GM19239 (cell line): Measurements from ENCODE around the gene UBE2H.
"Not testable (repeated sequence)": the region's sequence is repeated elsewhere in the genome, so short reads cannot be mapped to it uniquely, and the experiment has no call there.

Experiments used
- DNase-seq: peaks from one replicate; pipeline ENCODE4 v3.0.0; 2011; ENCODE audit warnings: low spot score; ENCODE audit not compliant: insufficient read length
- FAIRE-seq: peaks from 2 replicates; lab custom pipeline; 2011; peaks lifted over from hg19 to GRCh38; lab: Jason Lieb, UNC

The UBE2H gene

DNA sequence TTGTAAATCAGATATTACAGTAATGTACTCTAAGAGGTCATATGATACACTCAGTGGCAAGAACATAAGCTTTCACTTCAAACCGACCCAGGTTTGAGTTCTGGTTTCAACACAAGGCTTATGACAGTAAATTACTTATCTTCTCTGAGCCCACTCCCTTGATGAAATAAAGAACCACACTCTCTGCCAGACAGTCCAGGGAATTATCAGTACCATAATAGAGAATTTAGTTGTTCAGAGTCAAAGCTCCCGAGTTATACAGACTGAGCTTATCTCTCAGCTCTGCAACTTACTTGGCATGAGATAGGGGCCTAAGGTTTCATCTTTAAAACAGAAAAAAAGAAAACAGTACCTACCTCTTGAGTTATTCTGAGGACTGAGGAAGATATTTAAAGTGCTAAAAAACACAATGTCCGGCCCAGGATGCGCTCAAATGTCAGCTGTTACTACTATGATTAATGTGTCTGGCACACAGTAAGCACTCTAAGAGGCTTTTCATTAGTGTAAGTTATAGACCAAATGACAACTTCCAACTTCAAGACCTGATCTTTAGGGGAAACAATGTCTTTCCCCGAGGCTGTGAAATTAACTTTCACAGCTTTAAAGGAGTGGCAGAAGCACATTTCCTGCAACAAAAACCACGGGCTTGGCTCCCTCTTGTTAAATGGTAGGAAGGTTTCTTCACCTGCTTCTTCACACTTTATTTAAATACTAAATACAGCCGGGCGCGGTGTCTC lies 38.1 kb downstream of the UBE2H start:
- FAIRE-seq (no peak), DNase-seq (no peak)

DNA sequence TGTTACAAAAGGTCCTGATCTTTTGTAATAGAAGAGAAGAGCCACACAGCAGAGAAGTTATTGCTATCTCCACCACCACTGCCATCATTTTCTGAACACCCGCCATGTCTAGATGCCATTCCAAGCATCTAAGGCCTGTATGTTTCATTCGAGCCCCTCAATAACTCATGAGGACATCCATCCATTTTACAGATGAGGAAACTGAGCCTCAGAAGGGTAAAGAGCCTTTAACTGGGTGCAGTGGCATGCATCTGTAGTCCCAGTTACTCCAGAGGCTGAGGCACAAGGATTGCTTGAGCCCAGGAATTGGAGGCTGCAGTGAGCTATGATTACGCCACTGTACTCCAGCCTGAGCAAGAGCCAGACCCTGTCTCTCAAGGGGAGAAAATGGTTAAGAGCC lies 39.3 kb downstream of the UBE2H start:
- FAIRE-seq (no peak), DNase-seq (no peak)

DNA sequence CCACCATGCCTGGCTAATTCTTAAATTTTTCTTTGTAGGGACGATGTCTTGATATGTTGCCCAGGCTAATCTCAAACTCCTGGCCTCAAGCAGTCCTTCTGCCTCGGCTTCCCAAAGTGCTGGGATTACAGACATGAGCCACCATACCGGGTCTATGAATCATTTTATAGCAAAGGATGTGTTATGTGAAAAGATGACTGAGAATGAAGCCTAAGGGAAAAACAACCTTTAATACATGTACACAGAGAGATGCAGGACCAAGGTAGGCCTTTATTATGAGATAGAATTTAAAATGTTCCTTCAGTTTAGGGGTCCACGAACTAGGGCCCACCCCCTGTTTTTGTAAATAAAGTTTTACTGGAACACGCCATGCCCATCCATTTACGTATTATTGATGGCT lies 41.0 kb downstream of the UBE2H start:
- no peak for FAIRE-seq
- no peak for DNase-seq

DNA sequence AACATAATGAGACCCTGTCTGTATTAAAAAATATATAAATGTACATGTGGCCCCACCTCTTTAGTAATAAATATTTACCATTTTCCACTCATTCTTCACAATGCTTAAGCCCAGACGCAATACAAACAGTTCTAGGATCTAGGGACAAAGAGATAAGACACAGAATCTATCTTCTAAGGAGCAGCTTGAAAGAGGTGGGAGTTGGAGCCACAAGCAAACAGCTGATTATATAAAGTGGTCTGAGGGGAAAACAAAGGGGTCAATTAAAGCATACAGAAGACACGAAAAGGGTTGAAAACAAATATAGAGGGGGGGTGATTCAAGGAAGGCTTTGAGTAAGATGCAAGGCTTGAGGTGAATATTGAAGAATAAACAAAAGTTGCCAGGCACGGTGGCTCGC lies 43.1 kb downstream of the UBE2H start:
- no peak for DNase-seq
- FAIRE-seq, result no peak

DNA sequence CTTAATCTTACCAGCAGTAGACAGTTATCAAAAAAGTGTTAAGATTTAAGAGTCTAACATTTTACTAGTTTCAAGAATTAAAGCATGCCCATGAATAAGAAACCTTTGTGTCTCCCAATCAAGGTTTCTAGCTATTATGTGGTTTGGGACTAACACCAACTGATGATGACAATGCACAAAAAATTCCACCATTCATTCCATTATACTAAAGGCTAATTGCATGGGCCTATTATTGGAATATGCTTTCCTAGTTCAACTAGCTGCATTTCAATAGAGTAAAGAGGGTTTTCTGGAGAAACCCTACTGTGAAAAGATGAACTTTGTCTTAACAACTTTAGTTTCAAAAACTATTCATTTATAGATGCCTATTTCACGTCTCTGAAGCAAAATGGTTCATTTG lies 44.6 kb downstream of the UBE2H start:
- FAIRE-seq (no peak), DNase-seq (no peak)

DNA sequence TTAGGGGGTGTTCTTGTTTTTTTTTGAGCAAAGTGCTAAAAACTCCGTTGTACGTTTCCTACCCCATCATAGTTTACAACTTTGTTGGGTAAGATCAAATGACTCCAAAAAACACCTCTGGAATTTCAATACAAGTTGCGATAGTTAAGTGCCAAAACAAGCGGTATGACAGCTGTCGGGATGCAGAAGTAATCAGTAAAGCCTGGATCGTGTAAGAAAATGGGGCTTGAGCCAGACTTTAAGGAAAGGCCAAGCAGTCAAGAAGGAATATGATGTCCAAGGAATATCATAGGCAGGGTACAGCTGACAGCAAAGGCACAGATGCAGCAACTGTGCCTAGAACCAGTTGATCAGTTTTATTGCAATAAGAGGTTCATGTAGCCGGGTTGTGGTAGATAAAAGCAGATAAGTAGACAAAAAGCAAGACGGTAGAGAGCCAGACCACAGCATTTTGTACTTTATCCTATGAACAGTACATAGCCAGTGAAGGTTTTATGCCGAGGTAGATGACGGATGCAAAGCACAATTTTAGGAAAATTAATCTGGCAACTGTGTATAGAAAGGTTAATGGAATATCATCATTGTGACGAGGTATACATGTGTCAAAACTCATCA lies 45.5 kb downstream of the UBE2H start:
- DNase-seq (no peak), FAIRE-seq (no peak)

DNA sequence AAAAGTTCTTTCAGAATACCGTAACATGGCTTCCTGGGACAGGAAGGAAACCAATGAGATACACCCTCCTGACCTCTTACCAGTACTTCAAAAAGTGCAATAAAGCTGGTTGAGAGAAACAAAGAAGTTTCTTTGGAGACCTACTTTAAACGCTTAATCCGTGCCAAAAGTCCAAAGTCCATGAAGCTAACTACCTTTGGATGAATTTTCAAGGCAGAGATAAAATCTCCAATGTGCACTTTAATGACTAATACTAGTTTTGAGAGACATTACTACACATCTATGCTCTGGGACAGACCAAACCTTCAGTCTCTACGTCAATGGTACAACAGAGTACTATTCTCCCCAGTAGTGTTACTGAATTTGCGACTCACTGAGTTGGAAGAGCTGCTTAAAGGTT lies 46.1 kb downstream of the UBE2H start:
- no peak for DNase-seq

DNA sequence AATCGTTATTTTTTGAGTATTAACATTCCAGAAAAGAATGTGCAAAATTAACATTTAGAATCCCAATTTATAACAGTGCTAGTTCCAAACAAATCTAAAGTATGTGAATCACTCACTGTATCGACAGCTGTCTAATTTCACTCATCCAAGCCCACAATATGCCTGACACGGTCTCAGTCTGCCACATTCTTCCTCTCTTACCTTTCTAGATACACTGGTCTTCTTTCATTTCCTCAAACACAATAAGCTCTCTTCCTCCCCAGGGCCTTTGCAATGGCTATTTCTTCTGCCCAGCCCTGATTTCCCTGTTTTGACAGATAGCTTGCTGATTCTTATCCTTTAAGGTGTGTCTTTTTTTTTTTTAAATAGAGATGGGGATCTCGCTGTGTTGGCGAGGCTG lies 48.8 kb downstream of the UBE2H start:
- no peak for FAIRE-seq
- no peak for DNase-seq

More for the DNA sequence above, 46.1 kb downstream of the UBE2H start:
- no peak for FAIRE-seq

DNA sequence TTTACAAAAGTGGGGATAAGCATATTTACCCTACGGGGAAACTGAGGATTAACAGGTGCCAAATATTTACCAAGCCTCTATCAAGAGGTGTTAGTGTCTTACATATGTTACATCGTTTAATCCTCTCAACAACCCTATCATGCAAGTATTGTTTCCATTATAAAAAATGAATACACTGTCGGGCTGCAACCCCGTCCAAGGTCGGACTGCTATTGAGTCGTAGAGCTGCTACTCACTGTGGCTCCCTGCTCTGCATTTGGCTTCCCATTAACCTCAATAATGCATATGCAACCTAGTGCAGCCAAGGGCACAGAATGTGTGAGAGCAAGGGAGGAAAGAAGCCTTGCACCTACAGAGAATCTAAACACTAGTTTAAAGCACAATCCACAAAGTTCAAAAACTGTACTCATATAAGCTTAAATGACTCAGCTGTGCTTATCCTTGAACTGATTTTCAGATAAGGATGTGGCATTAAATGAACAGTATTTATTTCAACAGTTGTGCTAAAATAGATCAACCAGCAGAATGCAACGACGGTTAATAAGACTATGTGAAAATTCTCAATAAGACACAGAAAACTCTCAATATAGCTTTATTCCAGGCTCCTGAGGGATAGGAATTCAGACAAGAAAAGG lies 49.9 kb downstream of the UBE2H start:
- no peak for DNase-seq
- FAIRE-seq, result no peak

DNA sequence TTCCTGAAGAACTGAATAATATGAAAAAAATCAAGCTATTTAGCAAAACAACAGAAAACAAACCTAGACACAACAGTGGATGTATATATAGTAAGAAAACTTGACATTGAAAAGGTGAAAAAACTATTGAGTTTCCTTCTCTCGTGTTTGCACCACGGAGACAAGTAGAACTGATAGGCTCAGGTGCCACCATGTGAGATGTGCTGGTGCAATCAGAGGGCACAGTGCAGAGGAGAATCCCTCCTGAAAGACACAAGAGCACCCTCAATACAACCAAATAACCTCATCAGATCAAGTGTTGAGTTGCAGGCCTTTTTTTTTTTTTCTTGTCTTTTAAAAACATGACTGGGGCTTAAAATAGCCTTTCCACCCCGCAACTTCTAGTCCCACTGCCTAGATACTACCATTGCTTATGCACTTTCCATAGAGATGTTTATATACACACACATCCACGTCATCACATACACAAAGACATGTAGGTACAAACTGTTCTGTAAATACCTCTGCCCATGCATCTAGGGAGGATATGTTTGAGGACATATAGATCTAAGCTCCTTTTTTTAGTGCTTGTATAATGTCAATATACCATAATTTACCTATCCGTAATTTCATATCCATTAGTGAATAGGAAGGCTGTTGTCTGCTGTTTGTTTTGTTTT lies 54.1 kb downstream of the UBE2H start:
- FAIRE-seq (no peak), DNase-seq (no peak)

DNA sequence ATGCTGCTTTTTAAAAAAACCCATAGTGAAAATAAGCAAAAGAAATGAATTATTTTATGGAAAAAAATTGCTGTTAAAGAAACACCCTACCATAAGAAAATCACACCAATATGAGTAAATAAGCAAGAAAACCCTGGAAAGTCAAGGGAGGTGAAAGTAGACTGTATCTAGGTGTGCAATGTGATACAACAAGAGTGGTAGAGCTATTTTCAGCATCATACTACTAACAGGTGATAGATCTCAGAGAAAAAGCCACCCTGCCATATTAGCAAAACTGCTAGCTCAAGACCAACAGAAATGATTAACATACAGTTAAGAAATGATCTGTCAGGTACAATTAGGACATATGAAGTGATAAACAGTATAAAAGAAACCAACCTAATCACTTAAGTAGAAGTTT lies 54.8 kb downstream of the UBE2H start:
- DNase-seq (no peak), FAIRE-seq (peak; percentile 51)

DNA sequence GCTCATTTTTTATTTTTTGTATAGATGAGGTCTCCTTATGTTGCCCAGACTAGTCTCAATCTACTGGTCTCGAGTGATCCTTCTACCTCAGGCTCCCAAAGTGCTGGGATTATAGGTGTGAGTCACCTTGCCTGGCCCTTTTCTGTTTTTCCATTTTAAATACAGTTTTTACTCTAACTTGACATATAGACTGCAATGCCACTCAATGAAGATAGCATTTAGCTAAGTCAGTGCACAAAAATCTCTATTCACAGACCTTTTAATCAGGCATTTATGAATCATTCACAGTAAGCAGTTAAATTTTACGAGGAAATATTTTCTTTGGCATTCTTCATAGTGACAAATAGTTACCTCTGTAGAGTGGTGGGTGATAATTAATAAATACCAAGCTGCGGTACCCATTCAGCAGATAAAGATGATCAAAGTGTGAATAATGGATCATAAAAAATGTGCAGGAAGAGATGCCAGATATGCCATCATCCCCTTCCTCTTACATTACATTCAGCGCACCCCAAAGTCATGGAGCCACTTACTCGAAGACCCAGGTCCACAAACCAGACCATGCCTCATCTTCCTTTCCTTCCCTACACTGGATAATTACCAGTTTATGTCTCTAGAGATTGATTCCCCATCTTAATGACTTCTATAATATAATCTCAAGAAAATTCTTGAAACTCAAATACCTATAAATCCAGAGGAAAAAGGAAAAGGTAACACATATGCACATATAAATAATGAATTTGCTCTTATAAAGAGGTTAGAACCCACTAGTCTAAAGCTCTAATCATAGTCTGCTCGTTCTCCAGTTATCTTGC lies 56.0 kb downstream of the UBE2H start:
- no peak for DNase-seq
- no peak for FAIRE-seq

DNA sequence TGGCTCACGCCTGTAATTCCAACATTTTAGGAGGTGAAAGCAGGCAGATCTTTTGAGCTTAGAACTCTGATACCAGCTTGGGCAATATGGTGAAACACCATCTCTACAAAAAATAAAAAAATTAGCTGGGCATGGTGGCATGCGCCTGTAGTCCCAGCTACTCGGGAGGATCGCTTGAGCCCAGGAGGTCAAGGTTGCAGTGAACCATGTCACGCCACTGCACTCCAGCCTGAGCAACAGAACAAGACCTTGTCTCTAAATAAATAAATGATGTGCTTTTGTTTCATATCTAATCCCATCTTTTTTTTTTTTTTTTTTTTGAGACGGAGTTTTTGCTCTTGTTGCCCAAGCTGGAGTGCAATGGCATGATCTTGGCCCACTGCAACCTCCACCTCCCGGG lies 58.6 kb downstream of the UBE2H start:
- DNase-seq, FAIRE-seq: not testable (repeated sequence)

DNA sequence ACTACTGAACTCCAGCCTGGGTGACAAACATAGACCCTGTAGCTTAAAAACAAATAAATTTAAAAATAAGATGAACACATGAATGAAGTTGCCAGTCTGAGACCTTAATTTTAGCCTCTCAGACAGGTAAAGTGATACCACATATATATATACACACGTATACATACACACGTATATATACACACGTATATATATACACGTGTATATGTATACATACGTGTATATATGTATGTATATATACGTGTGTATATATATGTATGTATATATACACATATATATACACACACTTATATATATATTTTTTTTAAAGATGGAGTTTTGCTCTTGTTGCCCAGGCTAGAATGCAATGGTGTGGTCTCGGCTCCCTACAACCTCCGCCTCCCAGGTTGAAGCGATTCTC lies 62.7 kb downstream of the UBE2H start:
- FAIRE-seq (no peak), DNase-seq (no peak)

DNA sequence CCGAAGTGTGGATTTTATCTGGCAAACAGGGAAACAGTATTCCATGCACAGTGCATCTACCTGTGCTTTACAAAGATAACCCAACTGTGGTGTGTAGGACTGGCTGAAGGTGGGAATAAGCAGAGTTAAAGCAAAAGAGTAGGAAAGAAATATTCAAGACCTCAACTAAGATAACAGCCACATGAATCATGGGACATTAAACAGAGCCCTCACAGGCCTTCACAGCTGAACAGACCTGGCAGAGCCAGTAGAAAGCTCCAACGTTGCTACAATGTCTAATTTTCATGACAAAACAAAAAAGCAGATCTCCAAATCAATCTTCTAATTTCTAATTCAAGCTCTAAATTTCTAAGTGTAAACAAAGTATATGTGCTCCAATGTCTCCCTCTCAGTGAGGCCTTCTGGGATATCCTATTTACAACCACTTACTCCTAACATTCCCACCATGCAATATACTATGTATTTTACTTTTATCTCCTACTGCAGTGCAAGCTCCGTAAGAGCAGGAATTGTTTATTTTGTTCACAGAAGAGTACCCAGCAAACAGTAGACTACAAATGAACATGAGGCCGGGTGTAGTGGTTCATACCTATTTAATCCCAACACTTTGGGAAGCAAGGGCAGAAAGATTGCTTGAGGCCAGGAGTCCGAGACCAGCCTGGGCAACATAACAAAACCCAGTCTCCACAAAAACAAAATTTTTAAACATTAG lies 63.5 kb downstream of the UBE2H start:
- no peak for DNase-seq
- FAIRE-seq, result no peak

DNA sequence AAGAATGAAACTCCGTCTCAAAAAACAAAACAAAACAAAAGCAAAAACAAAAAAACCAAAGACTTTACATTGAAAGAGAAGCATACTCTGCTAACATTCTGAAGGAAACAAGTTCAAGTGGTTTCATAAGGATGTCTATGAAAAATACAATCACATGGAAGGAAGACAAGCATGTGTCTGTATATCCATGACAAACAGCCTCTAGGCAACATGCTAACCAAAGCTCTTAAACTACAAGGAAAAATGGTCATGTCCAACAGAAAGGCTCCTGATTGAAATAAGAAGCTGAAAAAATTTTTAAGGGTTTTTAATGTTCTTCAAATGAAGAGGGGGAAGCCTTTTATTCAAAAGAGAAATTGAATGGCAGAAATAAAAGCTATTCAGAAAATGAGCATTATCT lies 64.9 kb downstream of the UBE2H start:
- DNase-seq, result no peak

DNA sequence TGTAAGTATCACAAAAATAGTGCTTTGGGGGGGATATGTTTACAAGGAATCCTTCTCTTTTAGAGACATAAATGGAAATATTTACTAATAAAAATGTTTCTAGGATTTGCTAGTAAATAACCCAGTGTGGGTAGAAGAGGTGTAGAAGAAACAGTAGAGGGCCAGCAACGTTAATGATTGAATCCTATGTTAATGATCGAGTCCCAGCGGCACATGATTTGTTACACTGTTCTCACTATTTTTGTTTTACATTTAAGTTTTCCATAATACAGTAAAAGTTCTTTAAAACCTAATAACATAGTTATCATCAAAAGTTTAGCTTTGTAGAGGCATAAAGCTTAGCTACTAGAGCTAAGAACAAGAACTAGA lies 66.0 kb downstream of the UBE2H start:
- FAIRE-seq (no peak), DNase-seq (no peak)

More for the DNA sequence above, 64.9 kb downstream of the UBE2H start:
- no peak for FAIRE-seq

DNA sequence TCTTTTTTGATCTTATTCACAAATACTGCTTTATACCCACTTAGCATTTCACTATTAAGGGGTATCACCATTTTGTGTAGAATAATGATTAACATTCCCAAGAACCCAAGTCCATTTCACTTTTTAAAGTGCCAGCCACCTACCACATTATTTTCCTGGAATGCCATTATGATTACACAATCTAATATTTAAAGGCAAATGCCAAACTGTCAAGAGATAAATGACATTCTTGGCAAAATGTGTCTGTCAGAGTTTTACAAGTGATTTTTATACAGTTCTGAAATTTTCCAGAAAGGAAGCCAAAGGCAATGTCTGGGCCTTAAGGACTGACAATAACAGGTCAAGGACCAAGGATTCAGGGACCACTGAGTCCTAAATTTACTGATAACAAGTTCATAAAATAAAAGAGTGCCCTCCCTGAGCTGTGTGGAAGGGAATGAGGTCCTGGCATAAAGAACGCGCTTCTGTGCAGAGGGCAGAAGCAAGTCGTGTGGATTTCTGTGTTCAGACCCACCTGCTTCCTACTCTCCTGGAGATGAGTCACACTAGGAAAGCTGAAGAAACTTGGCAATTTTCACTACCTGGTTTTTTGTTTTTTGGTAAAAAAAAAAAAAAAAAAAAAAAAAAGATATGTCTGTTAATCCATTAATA lies 66.5 kb downstream of the UBE2H start:
- FAIRE-seq (no peak), DNase-seq (no peak)

DNA sequence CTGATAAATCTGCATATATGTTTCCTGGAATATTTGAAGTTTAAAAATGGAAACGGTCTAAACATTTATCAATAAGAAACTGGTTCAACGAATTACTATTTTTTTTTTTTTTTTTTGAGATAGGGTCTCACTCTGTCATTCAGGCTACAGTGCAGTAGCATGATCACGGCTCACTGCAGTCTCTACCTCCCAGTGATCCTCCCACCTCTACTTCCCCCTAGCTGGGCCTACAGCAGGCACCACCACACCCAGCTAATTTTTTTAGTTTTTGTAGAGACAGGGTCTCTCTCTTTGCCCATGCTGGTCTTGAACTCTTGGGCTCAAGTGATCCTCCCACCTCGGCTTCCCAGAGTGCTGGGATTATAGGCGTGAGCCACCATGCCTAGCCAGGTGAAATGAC lies 68.3 kb downstream of the UBE2H start:
- FAIRE-seq, result no peak
- DNase-seq, result no peak
